K562 (cell line): ENCODE data around the gene CALML6. TPM values are rescaled to one million over a fixed set of nuclear protein-coding genes. Genes with fewer than 3 reads are reported as not detected.
A peak's percentile ranks its signal among the peaks of the same experiment; 100 is the strongest.

Source experiments
- E2F6 ChIP-seq, 2 experiments: IDR thresholded peaks; 2 replicates each; pipeline ENCODE4 v1.6.1; 2011; ENCODE audit warnings: borderline replicate concordance in 1 of 2, control low read depth in 1 of 2, low read depth in 1 of 2, low read length in 1 of 2, mild to moderate bottlenecking in 1 of 2, mixed read lengths in 1 of 2, moderate library complexity in 1 of 2; ENCODE audit not compliant: insufficient read depth in 1 of 2, insufficient read length in 1 of 2, poor library complexity in 1 of 2, severe bottlenecking in 1 of 2; ENCODE audit errors: extremely low read depth in 1 of 2
- FOXJ2 ChIP-seq: fragments of 200-800 bp; sonication (Bioruptor generic); IDR thresholded peaks from 2 replicates; pipeline ENCODE4 v1.6.1; 2016; ENCODE audit warnings: missing genetic modification characterization, missing compliant biosample characterization
- GABPB2 ChIP-seq: fragments of 250-450 bp; sonication (Bioruptor Pico); conservative IDR thresholded peaks from 2 replicates; pipeline ENCODE4 v1.5.1; 2021; ENCODE audit warnings: mild to moderate bottlenecking
- GTF3C2 ChIP-seq: IDR thresholded peaks from 3 replicates; pipeline ENCODE4 v1.6.1; 2011; ENCODE audit warnings: borderline replicate concordance, mild to moderate bottlenecking, moderate library complexity; ENCODE audit not compliant: insufficient read length; ENCODE audit errors: extremely low read depth
- JUNB ChIP-seq: fragments of 450-650 bp; formaldehyde crosslinking; conservative IDR thresholded peaks from 2 replicates; pipeline ENCODE4 v1.4.0; 2020; ENCODE audit warnings: mild to moderate bottlenecking
- KLF16 ChIP-seq: IDR thresholded peaks from 2 replicates; pipeline ENCODE4 v1.6.1; 2016; ENCODE audit warnings: antibody characterized with exemption
- MLX ChIP-seq, 2 experiments: fragments of 450-650 bp in 1 of 2; sonication (generic) in 1 of 2; formaldehyde crosslinking; conservative IDR thresholded peaks; 2 replicates each; pipeline versions ENCODE4 v1.4.0 to v1.8.1; 2020 to 2022; ENCODE audit warnings: mild to moderate bottlenecking in 1 of 2, missing genetic modification reagents in 1 of 2
- NELFE ChIP-seq: IDR thresholded peaks from 2 replicates; pipeline ENCODE4 v1.6.1; 2011; ENCODE audit warnings: mild to moderate bottlenecking; ENCODE audit not compliant: insufficient read depth, insufficient read length
- RBBP5 ChIP-seq: fragments of 200-600 bp; sonication (generic); IDR thresholded peaks from 2 replicates; pipeline ENCODE4 v1.6.1; 2012; ENCODE audit warnings: borderline replicate concordance, mild to moderate bottlenecking, low read length, control low read depth, inconsistent platforms; ENCODE audit not compliant: insufficient read depth, poor library complexity, severe bottlenecking
- SMARCA4 ChIP-seq: fragments of 450-650 bp; IDR thresholded peaks from 2 replicates; pipeline ENCODE4 v1.6.1; 2016
- STAG1 ChIP-seq: sonication (generic); formaldehyde crosslinking; IDR thresholded peaks from 2 replicates; pipeline ENCODE4 v1.5.0; 2020; ENCODE audit warnings: missing genetic modification reagents, borderline replicate concordance
- TFE3 ChIP-seq: fragments of 450-650 bp; formaldehyde crosslinking; IDR thresholded peaks from 2 replicates; pipeline ENCODE4 v1.4.0; 2020; ENCODE audit warnings: mild to moderate bottlenecking, mixed read lengths
- WHSC1 ChIP-seq: IDR thresholded peaks from one replicate; pipeline ENCODE4 v1.6.1; 2012; ENCODE audit warnings: low read length, control low read depth, inconsistent platforms
- ZFPM2 ChIP-seq: fragments of 250-450 bp; sonication (Bioruptor Pico); IDR thresholded peaks from 2 replicates; pipeline ENCODE4 v1.5.1; 2022; ENCODE audit warnings: mild to moderate bottlenecking
- ZKSCAN1 ChIP-seq: fragments of 150-350 bp; IDR thresholded peaks from 2 replicates; pipeline ENCODE4 v1.6.1; 2016; ENCODE audit warnings: low read depth, low read length
- ZKSCAN8 ChIP-seq: fragments of 200-800 bp; sonication (Bioruptor generic); IDR thresholded peaks from 2 replicates; pipeline ENCODE4 v1.6.1; 2016; ENCODE audit warnings: missing genetic modification characterization, missing compliant biosample characterization
- ZNF124 ChIP-seq: sonication (generic); formaldehyde crosslinking; IDR thresholded peaks from 2 replicates; pipeline ENCODE4 v1.8.1; 2022; ENCODE audit warnings: missing genetic modification reagents
- ZNF277 ChIP-seq: fragments of 250-450 bp; sonication (Bioruptor Pico); IDR thresholded peaks from 2 replicates; pipeline ENCODE4 v1.8.0; 2022; ENCODE audit warnings: inconsistent platforms, mild to moderate bottlenecking, moderate library complexity, borderline replicate concordance
- ZNF589 ChIP-seq: fragments of 200-800 bp; sonication (Bioruptor generic); IDR thresholded peaks from 2 replicates; pipeline ENCODE4 v1.6.1; 2016; ENCODE audit warnings: low read depth, missing genetic modification characterization, missing compliant biosample characterization
- ZNF717 ChIP-seq: fragments of 250-450 bp; sonication (Bioruptor Pico); IDR thresholded peaks from 2 replicates; pipeline ENCODE4 v1.5.0; 2021
- ZSCAN32 ChIP-seq: fragments of 450-650 bp; formaldehyde crosslinking; IDR thresholded peaks from 2 replicates; pipeline ENCODE4 v1.4.0; 2020; ENCODE audit warnings: mild to moderate bottlenecking, moderate library complexity
- polyA plus RNA-seq, 8 experiments: library from polyadenylated mRNA; depleted of rRNA in 4 of 8; stranded (reverse) in 5 of 8; unstranded in 3 of 8; fragments of >200 nt; fragmentation: Nextera tagmentation in 2 of 8; fragmentation: Illumina TruSeq in 1 of 8; extraction: Ambion mirVana in 2 of 8; extraction: Trizol in 1 of 8; gene quantifications; 2 replicates each; pipeline versions ENCODE4 v1.2.1 to v1.2.3, GENCODE V29; 2011 to 2014; ENCODE audit warnings: inconsistent platforms in 1 of 8, missing spikeins in 1 of 8
- total RNA-seq, 7 experiments: library from RNA; depleted of rRNA in 6 of 7; stranded (reverse); fragments of >200 nt in 6 of 7; fragmentation: Illumina TruSeq in 2 of 7; extraction: Trizol in 2 of 7; gene quantifications; 2 replicates each; pipeline versions ENCODE4 v1.2.1 to v1.2.3, GENCODE V29; 2011 to 2021; ENCODE audit warnings: low replicate concordance in 1 of 7

Gene CALML6
- total and polyA plus RNA-seq, 9 of the 15 experiments (the other 6 are each of a cell fraction or from before 2014, with no cell fraction given): 0.14 TPM; not detected in 8

- TF ChIP-seq MLX (CRISPR knock-in tag; conservative IDR thresholded peaks at IDR 0.05) (no peak), FOXJ2 (tag) (no peak), KLF16 (no peak), ZNF717 (CRISPR knock-in tag) (no peak), GABPB2 (CRISPR knock-in tag) (no peak), ZKSCAN8 (CRISPR knock-in tag) (no peak), TFE3 (CRISPR knock-in tag) (no peak), WHSC1 (no peak), SMARCA4 (0 out of 2 replicates have a peak, but pooled peaks have one; percentile 2), ZSCAN32 (CRISPR knock-in tag) (no peak), ZFPM2 (CRISPR knock-in tag) (no peak), GTF3C2 (no peak), E2F6 (IDR thresholded peaks at IDR 0.05; ENCODE audit: borderline replicate concordance in 1 of 2, extremely low read depth in 1 of 2, insufficient read depth in 1 of 2, insufficient read length in 1 of 2, low read depth in 1 of 2, low read length in 1 of 2, poor library complexity in 1 of 2, severe bottlenecking in 1 of 2) (peak in 1 of 2 experiments; percentile 15), ZKSCAN1 (no peak), NELFE (no peak), JUNB (CRISPR knock-in tag) (no peak), ZNF124 (CRISPR knock-in tag) (no peak), ZNF589 (CRISPR knock-in tag) (no peak), RBBP5 (peak; percentile 74), ZNF277 (CRISPR knock-in tag) (no peak), STAG1 (CRISPR knock-in tag) (peak; percentile 33; the same call in 1 of the 2 replicates)
These were observed 25.1 kb upstream of the CALML6 start (continued) for GRCh38 chr1:1889847-1890505.
